ENCODE data around the gene AFM.

DNA sequence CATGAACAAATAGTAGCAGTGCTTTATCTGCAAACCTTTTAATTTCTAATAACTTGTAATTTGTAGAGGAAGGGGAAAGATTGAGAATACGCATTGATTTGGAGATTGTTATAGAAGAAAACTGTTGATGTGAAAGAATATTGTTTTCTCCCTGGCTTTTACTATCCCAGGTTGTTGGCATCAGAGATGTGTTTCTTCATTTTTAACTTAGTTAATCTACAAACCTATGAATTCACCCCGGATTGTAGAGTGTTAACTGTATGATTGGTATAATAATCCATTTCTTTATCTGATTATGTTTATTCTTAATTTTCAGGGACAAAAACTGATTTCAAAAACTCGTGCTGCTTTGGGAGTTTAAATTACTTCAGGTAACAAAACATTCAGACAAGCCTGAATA lies 26.6 kb upstream of the AFM start:
- no peak for TF ChIP-seq CTCF (conservative IDR thresholded peaks at IDR 0.05; ENCODE audit: low read length)
- no peak for TF ChIP-seq EZH2phosphoT487 (IDR thresholded peaks at IDR 0.05; ENCODE audit: borderline replicate concordance, low read depth, low read length)
